A549 (cell line): ENCODE data around the gene RAI14.

Experiments used
- CTCF ChIP-seq: fragments of >200 bp; sonication (Bioruptor Twin); formaldehyde crosslinking; IDR thresholded peaks from 3 replicates; pipeline ENCODE4 v1.5.1; 2016
- ELK1 ChIP-seq: fragments of 150-350 bp; IDR thresholded peaks from 2 replicates; pipeline ENCODE4 v1.6.1; 2014; ENCODE audit warnings: low read depth, mild to moderate bottlenecking, low read length
- HMGXB4 ChIP-seq: fragments of 250-450 bp; sonication (Bioruptor Pico); IDR thresholded peaks from 2 replicates; pipeline ENCODE4 v1.5.0; 2021; ENCODE audit warnings: mild to moderate bottlenecking, moderate library complexity, borderline replicate concordance
- RAD21 ChIP-seq, 2 experiments: fragments of >200 bp in 1 of 2; sonication (Bioruptor Twin) in 1 of 2; formaldehyde crosslinking in 1 of 2; IDR thresholded peaks in 1 of 2; conservative IDR thresholded peaks in 1 of 2; 2 replicates in 1 of 2; 3 replicates in 1 of 2; pipeline ENCODE4 v1.6.1; 2012 to 2018; ENCODE audit warnings: inconsistent platforms in 1 of 2
- RCOR1 ChIP-seq: fragments of 150-350 bp; IDR thresholded peaks from 2 replicates; pipeline ENCODE4 v1.6.1; 2014; ENCODE audit warnings: antibody characterized with exemption, low read length, low read depth
- SMC3 ChIP-seq: fragments of >200 bp; sonication (Bioruptor Twin); formaldehyde crosslinking; IDR thresholded peaks from 3 replicates; pipeline ENCODE4 v1.6.1; 2018; ENCODE audit warnings: inconsistent platforms
- SREBF2 ChIP-seq: fragments of 450-650 bp; IDR thresholded peaks from 2 replicates; pipeline ENCODE4 v1.6.1; 2014; ENCODE audit warnings: mild to moderate bottlenecking, moderate library complexity

GRCh38 chr5:34865091-34865490 is 209.0 kb downstream of the RAI14 start:
- TF ChIP-seq CTCF, result no peak
- TF ChIP-seq ELK1, result no peak
- no peak for TF ChIP-seq RAD21 (conservative IDR thresholded peaks at IDR 0.05 in 1 of 2, IDR thresholded peaks at IDR 0.05 in 1 of 2)
- no peak for TF ChIP-seq HMGXB4 (CRISPR knock-in tag)
- no peak for TF ChIP-seq SREBF2
- no peak for TF ChIP-seq SMC3
- no peak for TF ChIP-seq RCOR1
